Fibroblast of lung (primary cell): ENCODE data around the gene SPATC1L. TPM values are rescaled to one million over a fixed set of nuclear protein-coding genes. Genes with fewer than 3 reads are reported as not detected.

Experiments
- DNase-seq, 2 donors: peaks; one replicate each; pipeline versions ENCODE4 v3.0.0 to v3.0.0-alpha.2; 2010; ENCODE audit warnings: low read depth in 2 of 2
- H2AFZ ChIP-seq: 2 replicates; pipeline ENCODE4 v1.5.1; 2012; ENCODE audit warnings: low read length, control low read depth, inconsistent platforms
- H3K27ac ChIP-seq: 2 replicates; pipeline ENCODE4 v1.5.1; 2011; ENCODE audit warnings: low read length, control low read depth; ENCODE audit not compliant: insufficient read depth
- H3K27me3 ChIP-seq: 2 replicates; pipeline ENCODE4 v1.5.1; 2011; ENCODE audit warnings: mild to moderate bottlenecking, low read length; ENCODE audit not compliant: control insufficient read depth, insufficient read depth
- H3K36me3 ChIP-seq: 2 replicates; pipeline ENCODE4 v1.5.1; 2011; ENCODE audit warnings: low read length; ENCODE audit not compliant: control insufficient read depth, insufficient read depth
- H3K4me1 ChIP-seq: 2 replicates; pipeline ENCODE4 v1.5.1; 2011; ENCODE audit warnings: low read length; ENCODE audit not compliant: control insufficient read depth, insufficient read depth; ENCODE audit errors: extremely low read depth
- H3K4me2 ChIP-seq: 2 replicates; pipeline ENCODE4 v1.5.1; 2011; ENCODE audit warnings: low read length, control low read depth; ENCODE audit not compliant: insufficient read depth; ENCODE audit errors: extremely low read depth
- H3K4me3 ChIP-seq, 4 experiments: fragments of 200-600 bp in 1 of 4; sonication (generic) in 1 of 4; replicated peaks in 1 of 4; 2 replicates each; pipeline ENCODE4 v1.5.1; 2011 to 2016; ENCODE audit warnings: low read length in 4 of 4, low read depth in 3 of 4, mild to moderate bottlenecking in 3 of 4, control low read depth in 2 of 4, inconsistent platforms in 1 of 4, mixed read lengths in 1 of 4; ENCODE audit not compliant: insufficient read depth in 1 of 4; ENCODE audit errors: control extremely low read depth in 1 of 4
- H3K79me2 ChIP-seq: 2 replicates; pipeline ENCODE4 v1.5.1; 2012; ENCODE audit warnings: mild to moderate bottlenecking, low read length, inconsistent platforms; ENCODE audit not compliant: control insufficient read depth, insufficient read depth
- H3K9ac ChIP-seq: 2 replicates; pipeline ENCODE4 v1.5.1; 2011; ENCODE audit warnings: mild to moderate bottlenecking, low read length, control low read depth; ENCODE audit not compliant: insufficient read depth
- H3K9me3 ChIP-seq: 2 replicates; pipeline ENCODE4 v1.5.1; 2012; ENCODE audit warnings: low read depth, low read length; ENCODE audit not compliant: control insufficient read depth, insufficient read depth
- H4K20me1 ChIP-seq: 2 replicates; pipeline ENCODE4 v1.5.1; 2011; ENCODE audit warnings: low read length; ENCODE audit not compliant: control insufficient read depth, insufficient read depth; ENCODE audit errors: extremely low read depth
- CTCF ChIP-seq, 2 donors: IDR thresholded peaks in 1 of 2; conservative IDR thresholded peaks in 1 of 2; 1 replicate in 1 of 2; 2 replicates in 1 of 2; pipeline ENCODE4 v1.5.1; 2011 to 2012; ENCODE audit warnings: low read length in 2 of 2, control low read depth in 1 of 2, inconsistent platforms in 1 of 2, low read depth in 1 of 2, mild to moderate bottlenecking in 1 of 2
- EZH2 ChIP-seq: IDR thresholded peaks from 2 replicates; pipeline ENCODE4 v1.5.1; 2012; ENCODE audit warnings: low read length, control low read depth, mild to moderate bottlenecking; ENCODE audit errors: missing control alignments
- polyA plus RNA-seq, 2 donors: library from polyadenylated mRNA; depleted of rRNA in 1 of 2; stranded (reverse) in 1 of 2; unstranded in 1 of 2; fragments of >200 nt; gene quantifications; 2 replicates each; pipeline ENCODE4 v1.2.1, GENCODE V29; 2011 to 2012; ENCODE audit warnings: missing spikeins in 1 of 2
- total RNA-seq: library from RNA; depleted of rRNA; stranded (reverse); fragments of >200 nt; gene quantifications from 2 replicates; pipeline ENCODE4 v1.2.1, GENCODE V29; 2014

The SPATC1L gene
- total and polyA plus RNA-seq, 2 donors (not counting 1 experiment from before 2014, with no cell fraction given) = 2.9 to 9.6 TPM

DNA sequence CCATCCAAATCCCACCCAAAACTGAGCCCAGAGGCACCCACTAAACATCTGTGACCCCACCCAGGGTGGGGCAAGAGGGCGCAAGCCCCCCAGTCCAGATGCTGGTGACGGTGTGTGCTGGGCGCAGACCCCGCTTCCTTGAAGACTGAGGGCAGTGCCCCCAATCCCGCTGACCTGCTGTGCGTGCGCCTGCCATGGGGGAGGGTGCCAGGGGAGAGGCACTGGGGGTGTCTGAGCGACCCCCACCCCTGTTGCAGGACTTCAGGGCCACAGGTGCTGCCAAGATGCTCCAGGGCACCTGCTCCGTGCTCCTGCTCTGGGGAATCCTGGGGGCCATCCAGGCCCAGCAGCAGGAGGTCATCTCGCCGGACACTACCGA, 73.1 kb downstream of the SPATC1L start:
- peaks cover 2% of the 10 kb centered on the region for H3K4me1 ChIP-seq
- H3K4me2 ChIP-seq = no peak overlapping the region
- H3K4me3 ChIP-seq = no peak overlapping the region
- H3K27me3 ChIP-seq = no peaks in the 10 kb centered on the region
- no peaks in the 10 kb centered on the region for H3K9me3 ChIP-seq
- TF ChIP-seq CTCF (conservative IDR thresholded peaks at IDR 0.05 in 1 of 2, IDR thresholded peaks at IDR 0.05 in 1 of 2; ENCODE audit: low read depth in 1 of 2, low read length in 2 of 2) (no peak), EZH2 (no peak)
- H3K27ac ChIP-seq = no peak overlapping the region
- peaks cover 54% of the 10 kb centered on the region for H3K36me3 ChIP-seq
- H3K79me2 ChIP-seq = peaks cover 85% of the 10 kb centered on the region
- peaks cover 4% of the 10 kb centered on the region for H4K20me1 ChIP-seq
- DNase-seq = no peak
- no peak overlapping the region for H3K9ac ChIP-seq
- no peak overlapping the region for H2AFZ ChIP-seq

Other genes with a start within 250 kb of the SPATC1L start
- 623 and 645 TPM in 2 replicates for gene COL6A1, start 202.7 kb downstream of the SPATC1L start, total RNA-seq
- 621 and 1,137 TPM in 2 replicates for gene COL6A1, start 202.7 kb downstream of the SPATC1L start, polyA plus RNA-seq
- gene COL6A2, start 86.3 kb downstream of the SPATC1L start, total RNA-seq = 782 and 928 TPM in 2 replicates
- 346 and 702 TPM in 2 replicates for gene COL6A2, start 86.3 kb downstream of the SPATC1L start, polyA plus RNA-seq
- 0.26 and 1.3 TPM in 2 replicates for gene FTCD, start 28.9 kb downstream of the SPATC1L start, total RNA-seq
- gene FTCD, start 28.9 kb downstream of the SPATC1L start, polyA plus RNA-seq = 0.27 TPM in 1 of 2 replicates, not detected in the other
- 106 and 252 TPM in 2 replicates for gene LSS, start 44.3 kb upstream of the SPATC1L start, total RNA-seq
- gene LSS, start 44.3 kb upstream of the SPATC1L start, polyA plus RNA-seq = 90.0 and 97.6 TPM in 2 replicates
- gene MCM3AP, start 101.2 kb upstream of the SPATC1L start, total RNA-seq = 64.6 and 71.9 TPM in 2 replicates
- 40.4 and 52.4 TPM in 2 replicates for gene MCM3AP, start 101.2 kb upstream of the SPATC1L start, polyA plus RNA-seq
- gene YBEY, start 101.9 kb upstream of the SPATC1L start, total RNA-seq = 15.9 and 23.6 TPM in 2 replicates
- 18.6 and 22.5 TPM in 2 replicates for gene YBEY, start 101.9 kb upstream of the SPATC1L start, polyA plus RNA-seq
- 1.3 and 2.5 TPM in 2 replicates for gene C21orf58, start 139.4 kb upstream of the SPATC1L start, total RNA-seq
- 1.4 and 2.3 TPM in 2 replicates for gene C21orf58, start 139.4 kb upstream of the SPATC1L start, polyA plus RNA-seq
- 15.7 and 26.1 TPM in 2 replicates for gene PCNT, start 139.7 kb upstream of the SPATC1L start, total RNA-seq
- gene PCNT, start 139.7 kb upstream of the SPATC1L start, polyA plus RNA-seq = 7.4 and 11.1 TPM in 2 replicates